ENCODE data around the gene BCL2L11. TPM values are rescaled to one million over a fixed set of nuclear protein-coding genes. Genes with fewer than 3 reads are reported as not detected.

Gene BCL2L11
- total and polyA plus RNA-seq, 10 of the 15 experiments (the other 5 are each of a cell fraction or from before 2014, with no cell fraction given): 0.29 to 10.1 (median 1.1) TPM

DNA sequence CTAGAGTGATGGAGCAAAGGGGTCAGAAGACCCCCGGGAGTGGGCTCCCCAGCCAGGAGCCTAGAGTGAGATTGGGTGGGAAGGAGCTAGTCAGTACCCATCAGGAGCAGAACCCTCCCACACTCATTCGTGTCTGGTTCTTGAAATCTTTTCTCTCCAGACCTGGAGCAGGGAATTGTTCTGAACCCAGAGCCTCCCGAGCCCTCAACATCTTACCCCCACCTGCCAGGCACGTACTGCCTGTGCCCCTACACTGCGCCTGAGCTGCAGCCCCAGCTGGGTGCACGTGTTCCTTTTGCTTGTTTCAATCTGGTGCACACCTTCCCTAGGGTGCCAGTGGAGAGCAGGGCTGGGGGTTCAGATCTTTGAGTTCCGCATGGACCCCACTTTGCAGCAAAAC is 52.6 kb downstream of the BCL2L11 start:
- no peak overlapping the region for H3K27ac ChIP-seq (ENCODE audit: control insufficient read depth, insufficient read depth)
- no peaks in the 10 kb centered on the region for H3K9me3 ChIP-seq (replicated peaks; ENCODE audit: control insufficient read depth, insufficient read depth, low read length)
- no peaks in the 10 kb centered on the region for H3K36me3 ChIP-seq (ENCODE audit: control insufficient read depth in 2 of 2, insufficient read depth in 2 of 2, low read length in 1 of 2)
- BruUV-seq (replicated peaks): no TSS peak
- FAIRE-seq: no peak
- H3K9ac ChIP-seq (ENCODE audit: control insufficient read depth, insufficient read depth, low read length): no peak overlapping the region
- H3K4me1 ChIP-seq (ENCODE audit: control insufficient read depth, insufficient read depth, low read length): peaks cover 8% of the 10 kb centered on the region; the same call in 1 of the 2 replicates
- no peak for DNase-seq (ENCODE audit: low read depth, low spot score)
- no peak overlapping the region for H2AFZ ChIP-seq (ENCODE audit: control insufficient read depth, low read depth, low read length)
- intact Hi-C loops (cut with micrococcal nuclease; ENCODE audit: unreplicated experiment) (no loop called here), in situ Hi-C loops (cut with MboI) (no loop called here)
- 44% methylated on average over 6 of the region's 7 CpGs for WGBS (ENCODE audit: insufficient coverage, insufficient replicate concordance, low lambda C conversion rate, missing lambda C conversion rate)
- no peak overlapping the region for H3K4me3 ChIP-seq
- CTCF ChIA-PET: no interaction called here
- POLR2A ChIA-PET: no interaction called here
- H3K27me3 ChIP-seq (replicated peaks in 1 of 2; ENCODE audit: control insufficient read depth in 2 of 2, insufficient read depth in 2 of 2, low read length in 1 of 2): peaks cover 0 to 3% of the 10 kb centered on the region in 2 experiments; a peak in 3 of 4 replicates
- SMC1A ChIA-PET (ENCODE audit: uncharacterized antibody, unreplicated experiment): interaction anchor here (1.0 kb wide), 3 partner anchors 20 to 30 kb away, joined by 3 read pairs; no protein-coding TSS in a partner anchor
- RAD21 ChIA-PET (ENCODE audit: unreplicated experiment): no interaction called here
- no peaks in the 10 kb centered on the region for H4K20me1 ChIP-seq (ENCODE audit: control insufficient read depth, insufficient read depth)
- H3K4me2 ChIP-seq (ENCODE audit: control insufficient read depth, insufficient read depth): no peak overlapping the region
- H3K79me2 ChIP-seq (ENCODE audit: control insufficient read depth, insufficient read depth, low read length): no peaks in the 10 kb centered on the region
- ATAC-seq: no peak
- TF ChIP-seq KDM1A (IDR thresholded peaks at IDR 0.05; ENCODE audit: borderline replicate concordance) (no peak), EP300 (IDR thresholded peaks at IDR 0.05; ENCODE audit: borderline replicate concordance in 1 of 2, control insufficient read depth in 1 of 2, low read depth in 2 of 2, low read length in 2 of 2) (no peak), TCF7 (IDR thresholded peaks at IDR 0.05; ENCODE audit: borderline replicate concordance) (no peak), FOS (IDR thresholded peaks at IDR 0.05; ENCODE audit: borderline replicate concordance, extremely low read depth, insufficient read length) (no peak), BCL11A (IDR thresholded peaks at IDR 0.05; ENCODE audit: low read depth, low read length) (no peak), HDAC6 (IDR thresholded peaks at IDR 0.05; ENCODE audit: unreplicated experiment) (no peak), CHD4 (IDR thresholded peaks at IDR 0.05) (no peak), MTA2 (IDR thresholded peaks at IDR 0.05; ENCODE audit: low read depth) (no peak), CBX3 (IDR thresholded peaks at IDR 0.05; ENCODE audit: borderline replicate concordance, low read depth) (no peak), SP1 (IDR thresholded peaks at IDR 0.05; ENCODE audit: low read depth, low read length) (no peak), ZNF24 (IDR thresholded peaks at IDR 0.05) (no peak), BMI1 (IDR thresholded peaks at IDR 0.05; ENCODE audit: borderline replicate concordance) (no peak), ATF7 (IDR thresholded peaks at IDR 0.05; ENCODE audit: low read depth) (no peak), IRF4 (IDR thresholded peaks at IDR 0.05; ENCODE audit: low read depth, low read length) (no peak), PRDM15 (CRISPR knock-in tag; IDR thresholded peaks at IDR 0.05) (no peak), MXI1 (IDR thresholded peaks at IDR 0.05; ENCODE audit: low read depth, low read length) (no peak)
- TF ChIP-seq, protein P1, sequence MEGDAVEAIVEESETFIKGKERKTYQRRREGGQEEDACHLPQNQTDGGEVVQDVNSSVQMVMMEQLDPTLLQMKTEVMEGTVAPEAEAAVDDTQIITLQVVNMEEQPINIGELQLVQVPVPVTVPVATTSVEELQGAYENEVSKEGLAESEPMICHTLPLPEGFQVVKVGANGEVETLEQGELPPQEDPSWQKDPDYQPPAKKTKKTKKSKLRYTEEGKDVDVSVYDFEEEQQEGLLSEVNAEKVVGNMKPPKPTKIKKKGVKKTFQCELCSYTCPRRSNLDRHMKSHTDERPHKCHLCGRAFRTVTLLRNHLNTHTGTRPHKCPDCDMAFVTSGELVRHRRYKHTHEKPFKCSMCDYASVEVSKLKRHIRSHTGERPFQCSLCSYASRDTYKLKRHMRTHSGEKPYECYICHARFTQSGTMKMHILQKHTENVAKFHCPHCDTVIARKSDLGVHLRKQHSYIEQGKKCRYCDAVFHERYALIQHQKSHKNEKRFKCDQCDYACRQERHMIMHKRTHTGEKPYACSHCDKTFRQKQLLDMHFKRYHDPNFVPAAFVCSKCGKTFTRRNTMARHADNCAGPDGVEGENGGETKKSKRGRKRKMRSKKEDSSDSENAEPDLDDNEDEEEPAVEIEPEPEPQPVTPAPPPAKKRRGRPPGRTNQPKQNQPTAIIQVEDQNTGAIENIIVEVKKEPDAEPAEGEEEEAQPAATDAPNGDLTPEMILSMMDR (IDR thresholded peaks at IDR 0.05 in 2 of 3, conservative IDR thresholded peaks at IDR 0.05 in 1 of 3; ENCODE audit: control insufficient read depth in 2 of 3, extremely low read depth in 1 of 3, insufficient read depth in 1 of 3, low read depth in 3 of 3, low read length in 3 of 3): no peak
- TF ChIP-seq, protein P2, sequence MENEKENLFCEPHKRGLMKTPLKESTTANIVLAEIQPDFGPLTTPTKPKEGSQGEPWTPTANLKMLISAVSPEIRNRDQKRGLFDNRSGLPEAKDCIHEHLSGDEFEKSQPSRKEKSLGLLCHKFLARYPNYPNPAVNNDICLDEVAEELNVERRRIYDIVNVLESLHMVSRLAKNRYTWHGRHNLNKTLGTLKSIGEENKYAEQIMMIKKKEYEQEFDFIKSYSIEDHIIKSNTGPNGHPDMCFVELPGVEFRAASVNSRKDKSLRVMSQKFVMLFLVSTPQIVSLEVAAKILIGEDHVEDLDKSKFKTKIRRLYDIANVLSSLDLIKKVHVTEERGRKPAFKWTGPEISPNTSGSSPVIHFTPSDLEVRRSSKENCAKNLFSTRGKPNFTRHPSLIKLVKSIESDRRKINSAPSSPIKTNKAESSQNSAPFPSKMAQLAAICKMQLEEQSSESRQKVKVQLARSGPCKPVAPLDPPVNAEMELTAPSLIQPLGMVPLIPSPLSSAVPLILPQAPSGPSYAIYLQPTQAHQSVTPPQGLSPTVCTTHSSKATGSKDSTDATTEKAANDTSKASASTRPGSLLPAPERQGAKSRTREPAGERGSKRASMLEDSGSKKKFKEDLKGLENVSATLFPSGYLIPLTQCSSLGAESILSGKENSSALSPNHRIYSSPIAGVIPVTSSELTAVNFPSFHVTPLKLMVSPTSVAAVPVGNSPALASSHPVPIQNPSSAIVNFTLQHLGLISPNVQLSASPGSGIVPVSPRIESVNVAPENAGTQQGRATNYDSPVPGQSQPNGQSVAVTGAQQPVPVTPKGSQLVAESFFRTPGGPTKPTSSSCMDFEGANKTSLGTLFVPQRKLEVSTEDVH (IDR thresholded peaks at IDR 0.05; ENCODE audit: low read depth, partially characterized antibody): no peak

Measured in GM12878 (cell line).